Kidney (tissue), 14 donors: Measurements from ENCODE around the gene SRPK2. TPM values are rescaled to one million over a fixed set of nuclear protein-coding genes. Genes with fewer than 3 reads are reported as not detected.

Experiments
- DNase-seq, 5 donors: peaks; one replicate each; pipeline ENCODE4 v3.0.0-alpha.2; 2013 to 2020
- FAIRE-seq: peaks from 2 replicates; lab custom pipeline; 2012; peaks lifted over from hg19 to GRCh38; lab: Jason Lieb, UNC
- H3K27ac ChIP-seq, 2 donors: one replicate each; pipeline ENCODE4 v1.7.0; 2013; ENCODE audit warnings: low read depth in 2 of 2, low read length in 2 of 2, inconsistent platforms in 1 of 2
- H3K27me3 ChIP-seq: one replicate; pipeline ENCODE4 v1.7.1; 2013; ENCODE audit warnings: low read length, inconsistent platforms; ENCODE audit not compliant: control insufficient read depth, insufficient read depth
- H3K36me3 ChIP-seq, 3 donors: one replicate each; pipeline versions ENCODE4 v1.7.0 to v1.7.1; 2013; ENCODE audit warnings: low read length in 3 of 3, control low read depth in 1 of 3, inconsistent platforms in 1 of 3; ENCODE audit not compliant: insufficient read depth in 3 of 3, control insufficient read depth in 2 of 3
- H3K4me1 ChIP-seq, 3 donors: one replicate each; pipeline versions ENCODE4 v1.7.0 to v1.7.1; 2013; ENCODE audit warnings: low read length in 3 of 3, inconsistent platforms in 1 of 3, low read depth in 1 of 3; ENCODE audit not compliant: control insufficient read depth in 2 of 3, insufficient read depth in 2 of 3
- H3K4me3 ChIP-seq, 3 donors: one replicate each; pipeline versions ENCODE4 v1.7.0 to v1.8.1; 2013; ENCODE audit warnings: low read length in 3 of 3, control low read depth in 1 of 3, inconsistent platforms in 1 of 3
- H3K9ac ChIP-seq, 3 donors: one replicate each; pipeline versions ENCODE4 v1.7.0 to v1.7.1; 2013; ENCODE audit warnings: low read length in 3 of 3, control low read depth in 1 of 3, inconsistent platforms in 1 of 3
- H3K9me3 ChIP-seq, 3 donors: one replicate each; pipeline versions ENCODE4 v1.7.0 to v1.7.1; 2013; ENCODE audit warnings: low read length in 3 of 3, control low read depth in 1 of 3, inconsistent platforms in 1 of 3; ENCODE audit not compliant: control insufficient read depth in 2 of 3, insufficient read depth in 1 of 3
- CTCF ChIP-seq: IDR thresholded peaks from 3 replicates; pipeline ENCODE4 v1.5.1; 2012; ENCODE audit warnings: mild to moderate bottlenecking, moderate library complexity, borderline replicate concordance; ENCODE audit not compliant: insufficient read depth; ENCODE audit errors: extremely low read depth
- intact Hi-C: fragments of 100-400 bp; cut with DNase I; formaldehyde crosslinking; loops from one replicate; pipeline ENCODE4 v1.11.1; 2022
- polyA plus RNA-seq: library from polyadenylated mRNA; stranded (reverse); fragments of 350-450 nt; fragmentation: Illumina TruSeq; extraction: RNeasy Lipid Tissue Mini Kit (QIAGEN cat#74804); gene quantifications from one replicate; pipeline ENCODE4 v1.2.3, GENCODE V29; 2014; ENCODE audit warnings: low read depth, low replicate concordance; ENCODE audit not compliant: insufficient read depth
- total RNA-seq: library from RNA; stranded (reverse); fragmentation: NEBNext Ultra II Directional; extraction: Animal tissue kit (Norgen Biotek cat#: 25700); gene quantifications from one replicate; pipeline ENCODE4 v1.2.1, GENCODE V29; 2021
- donor health status: control.
- donor health status: control.
- donor health status: control.
- donor health status: control.
- donor health status: control.
- donor health status: DM: yes; HTN: yes; CAD: no.
- donor health status: Normal renal cell carcinoma (clear cell type).

SRPK2 gene
- total and polyA plus RNA-seq, 2 donors from 2014 or later = 9.9 to 43.1 TPM

- Histone ChIP-seq H3K36me3 (no peaks in the 10 kb centered on the region), H3K4me3 (no peak overlapping the region), H3K27ac (no peak overlapping the region), H3K27me3 (no peaks in the 10 kb centered on the region), H3K4me1 (no peaks in the 10 kb centered on the region), H3K9me3 (no peaks in the 10 kb centered on the region), H3K9ac (no peak overlapping the region)
- intact Hi-C loops = no loop called here
- no peak for TF ChIP-seq CTCF
- no peak for DNase-seq
- FAIRE-seq = no peak
These were observed 198.7 kb downstream of the SRPK2 start for GRCh38 chr7:105189859-105190492.

- no peak overlapping the region for H3K9ac ChIP-seq
- H3K4me1 ChIP-seq = no peaks in the 10 kb centered on the region
- DNase-seq = no peak
- no peaks in the 10 kb centered on the region for H3K27me3 ChIP-seq
- FAIRE-seq = no peak
- no peak for TF ChIP-seq CTCF
- no peaks in the 10 kb centered on the region for H3K9me3 ChIP-seq
- no peak overlapping the region for H3K27ac ChIP-seq
- H3K4me3 ChIP-seq = no peak overlapping the region
- no peaks in the 10 kb centered on the region for H3K36me3 ChIP-seq
- intact Hi-C loops = no loop called here
These were observed 200.5 kb downstream of the SRPK2 start for GRCh38 chr7:105188201-105188600.

- DNase-seq (no peak), FAIRE-seq (no peak)
- Histone ChIP-seq H3K27ac (no peak overlapping the region), H3K4me1 (no peaks in the 10 kb centered on the region), H3K27me3 (no peaks in the 10 kb centered on the region), H3K36me3 (no peaks in the 10 kb centered on the region), H3K9ac (no peak overlapping the region), H3K9me3 (no peaks in the 10 kb centered on the region), H3K4me3 (no peak overlapping the region)
- intact Hi-C loops = no loop called here
- TF ChIP-seq CTCF = no peak
These were observed 201.2 kb downstream of the SRPK2 start for GRCh38 chr7:105187302-105188169.
